ENCODE results near the gene NTN1.

Gene NTN1

DNA sequence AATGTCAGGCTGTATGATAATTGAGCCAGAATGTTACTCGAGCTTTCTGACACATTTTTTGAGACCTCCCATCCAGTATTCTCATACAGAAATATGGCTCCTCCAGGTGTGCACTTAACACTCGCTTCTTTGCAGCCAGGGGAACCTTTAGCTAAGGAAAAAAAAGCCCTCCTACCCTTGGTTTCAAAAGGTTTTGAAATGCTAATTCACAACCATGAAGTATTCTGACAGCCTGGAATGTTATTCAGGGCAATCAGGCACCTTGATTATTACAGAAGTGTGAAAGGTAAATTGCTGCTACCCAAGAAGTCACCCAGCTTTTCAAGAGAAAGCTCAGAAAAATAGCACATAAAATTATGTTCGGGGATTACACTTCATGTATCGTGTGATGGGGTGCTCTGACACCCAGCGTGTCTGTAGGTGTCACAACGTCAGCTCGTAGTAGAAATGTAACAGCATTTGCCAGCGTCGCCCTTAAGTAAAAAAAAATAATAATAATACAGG is 41.1 kb downstream of the NTN1 start (continued):
- TF ChIP-seq, protein P1, sequence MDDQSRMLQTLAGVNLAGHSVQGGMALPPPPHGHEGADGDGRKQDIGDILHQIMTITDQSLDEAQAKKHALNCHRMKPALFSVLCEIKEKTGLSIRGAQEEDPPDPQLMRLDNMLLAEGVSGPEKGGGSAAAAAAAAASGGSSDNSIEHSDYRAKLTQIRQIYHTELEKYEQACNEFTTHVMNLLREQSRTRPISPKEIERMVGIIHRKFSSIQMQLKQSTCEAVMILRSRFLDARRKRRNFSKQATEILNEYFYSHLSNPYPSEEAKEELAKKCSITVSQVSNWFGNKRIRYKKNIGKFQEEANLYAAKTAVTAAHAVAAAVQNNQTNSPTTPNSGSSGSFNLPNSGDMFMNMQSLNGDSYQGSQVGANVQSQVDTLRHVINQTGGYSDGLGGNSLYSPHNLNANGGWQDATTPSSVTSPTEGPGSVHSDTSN (CRISPR knock-in tag; IDR thresholded peaks at IDR 0.05): no peak
- TF ChIP-seq ZNF639 (tag by site-specific recombination; IDR thresholded peaks at IDR 0.05): no peak
- no peak for TF ChIP-seq ZNF677 (tag by site-specific recombination; IDR thresholded peaks at IDR 0.05)
- TF ChIP-seq ZNF423 (tag by site-specific recombination; IDR thresholded peaks at IDR 0.05): no peak

DNA sequence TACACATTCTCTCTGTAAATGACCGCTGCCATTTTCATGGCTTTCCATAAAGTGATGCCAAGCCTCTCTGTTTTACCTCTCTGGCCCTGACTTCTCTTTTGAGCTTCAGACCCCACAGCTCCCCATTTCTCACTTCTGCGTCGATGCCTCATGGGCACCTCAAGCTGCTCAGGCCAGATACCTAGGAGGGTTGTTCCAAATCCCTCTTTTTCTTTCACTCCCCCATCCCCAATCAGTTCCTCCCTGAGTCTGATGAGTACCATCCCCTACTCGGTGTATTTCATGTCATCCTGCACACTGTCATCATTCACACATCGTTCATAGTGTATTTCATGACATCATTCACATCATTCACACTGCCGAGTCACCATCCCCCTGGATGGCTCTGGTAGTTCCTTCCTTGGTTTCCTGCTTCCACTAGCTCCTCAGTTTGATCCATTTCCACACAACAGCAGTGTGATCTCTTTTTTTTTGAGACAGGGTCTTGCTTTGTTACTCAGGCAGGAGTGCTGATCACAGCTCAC is 43.1 kb downstream of the NTN1 start:
- Histone ChIP-seq H3K4me1 (ENCODE audit: control insufficient read depth, insufficient read depth, low read length) (no peaks in the 10 kb centered on the region), H3K4me3 (ENCODE audit: low read depth, low read length) (no peak overlapping the region), H3K9me3 (ENCODE audit: control insufficient read depth, insufficient read depth, low read depth, low read length) (no peaks in the 10 kb centered on the region), H3K36me3 (ENCODE audit: control insufficient read depth in 2 of 2, insufficient read depth in 1 of 2, low read length in 2 of 2) (peaks cover 0 to 4% of the 10 kb centered on the region in 2 experiments; a peak in 2 of 3 replicates), H3K27ac (ENCODE audit: extremely low read depth, low read depth, low read length) (no peak overlapping the region)
- ChIA-PET CTCF (interaction anchor here (0.6 to 0.8 kb wide), 2 partner anchors 39 to 314 kb away, joined by 3 read pairs; no protein-coding TSS in a partner anchor), POLR2A (interaction anchor here (0.8 kb wide), 1 partner anchor 14 kb away, joined by 3 read pairs; no protein-coding TSS in a partner anchor)
- TF ChIP-seq ZNF18 (tag by site-specific recombination; IDR thresholded peaks at IDR 0.05): no peak
- TF ChIP-seq ZSCAN30 (tag by site-specific recombination; IDR thresholded peaks at IDR 0.05): no peak
- TF ChIP-seq, protein P2, sequence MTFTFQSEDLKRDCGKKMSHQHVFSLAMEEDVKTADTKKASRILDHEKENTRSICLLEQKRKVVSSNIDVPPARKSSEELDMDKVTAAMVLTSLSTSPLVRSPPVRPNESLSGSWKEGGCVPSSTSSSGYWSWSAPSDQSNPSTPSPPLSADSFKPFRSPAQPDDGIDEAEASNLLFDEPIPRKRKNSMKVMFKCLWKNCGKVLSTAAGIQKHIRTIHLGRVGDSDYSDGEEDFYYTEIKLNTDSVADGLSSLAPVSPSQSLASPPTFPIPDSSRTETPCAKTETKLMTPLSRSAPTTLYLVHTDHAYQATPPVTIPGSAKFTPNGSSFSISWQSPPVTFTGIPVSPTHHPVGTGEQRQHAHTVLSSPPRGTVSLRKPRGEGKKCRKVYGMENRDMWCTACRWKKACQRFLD (tag by site-specific recombination; IDR thresholded peaks at IDR 0.05): no peak
- TF ChIP-seq, protein P3, sequence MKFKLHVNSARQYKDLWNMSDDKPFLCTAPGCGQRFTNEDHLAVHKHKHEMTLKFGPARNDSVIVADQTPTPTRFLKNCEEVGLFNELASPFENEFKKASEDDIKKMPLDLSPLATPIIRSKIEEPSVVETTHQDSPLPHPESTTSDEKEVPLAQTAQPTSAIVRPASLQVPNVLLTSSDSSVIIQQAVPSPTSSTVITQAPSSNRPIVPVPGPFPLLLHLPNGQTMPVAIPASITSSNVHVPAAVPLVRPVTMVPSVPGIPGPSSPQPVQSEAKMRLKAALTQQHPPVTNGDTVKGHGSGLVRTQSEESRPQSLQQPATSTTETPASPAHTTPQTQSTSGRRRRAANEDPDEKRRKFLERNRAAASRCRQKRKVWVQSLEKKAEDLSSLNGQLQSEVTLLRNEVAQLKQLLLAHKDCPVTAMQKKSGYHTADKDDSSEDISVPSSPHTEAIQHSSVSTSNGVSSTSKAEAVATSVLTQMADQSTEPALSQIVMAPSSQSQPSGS (tag by site-specific recombination; IDR thresholded peaks at IDR 0.05; ENCODE audit: low read depth): peak; percentile 73
- 0 out of 2 replicates have a peak, but pooled peaks have one; percentile 35 for TF ChIP-seq ZNF629 (tag by site-specific recombination; IDR thresholded peaks at IDR 0.05)
- no peak for TF ChIP-seq ZNF830 (tag by site-specific recombination; IDR thresholded peaks at IDR 0.05; ENCODE audit: low read depth)
- TF ChIP-seq ZNF221 (tag by site-specific recombination; IDR thresholded peaks at IDR 0.05; ENCODE audit: borderline replicate concordance): no peak
- no peak for TF ChIP-seq ZFP69B (tag by site-specific recombination; IDR thresholded peaks at IDR 0.05)
- TF ChIP-seq ZNF426 (tag by site-specific recombination; IDR thresholded peaks at IDR 0.05): no peak
- no peak for TF ChIP-seq ZNF600 (tag by site-specific recombination; IDR thresholded peaks at IDR 0.05)
- peak; percentile 84 for TF ChIP-seq MZF1 (tag by site-specific recombination; IDR thresholded peaks at IDR 0.05; ENCODE audit: borderline replicate concordance)
- no peak for TF ChIP-seq HOXD13 (CRISPR knock-in tag; IDR thresholded peaks at IDR 0.05; ENCODE audit: borderline replicate concordance)
- TF ChIP-seq, protein P4, sequence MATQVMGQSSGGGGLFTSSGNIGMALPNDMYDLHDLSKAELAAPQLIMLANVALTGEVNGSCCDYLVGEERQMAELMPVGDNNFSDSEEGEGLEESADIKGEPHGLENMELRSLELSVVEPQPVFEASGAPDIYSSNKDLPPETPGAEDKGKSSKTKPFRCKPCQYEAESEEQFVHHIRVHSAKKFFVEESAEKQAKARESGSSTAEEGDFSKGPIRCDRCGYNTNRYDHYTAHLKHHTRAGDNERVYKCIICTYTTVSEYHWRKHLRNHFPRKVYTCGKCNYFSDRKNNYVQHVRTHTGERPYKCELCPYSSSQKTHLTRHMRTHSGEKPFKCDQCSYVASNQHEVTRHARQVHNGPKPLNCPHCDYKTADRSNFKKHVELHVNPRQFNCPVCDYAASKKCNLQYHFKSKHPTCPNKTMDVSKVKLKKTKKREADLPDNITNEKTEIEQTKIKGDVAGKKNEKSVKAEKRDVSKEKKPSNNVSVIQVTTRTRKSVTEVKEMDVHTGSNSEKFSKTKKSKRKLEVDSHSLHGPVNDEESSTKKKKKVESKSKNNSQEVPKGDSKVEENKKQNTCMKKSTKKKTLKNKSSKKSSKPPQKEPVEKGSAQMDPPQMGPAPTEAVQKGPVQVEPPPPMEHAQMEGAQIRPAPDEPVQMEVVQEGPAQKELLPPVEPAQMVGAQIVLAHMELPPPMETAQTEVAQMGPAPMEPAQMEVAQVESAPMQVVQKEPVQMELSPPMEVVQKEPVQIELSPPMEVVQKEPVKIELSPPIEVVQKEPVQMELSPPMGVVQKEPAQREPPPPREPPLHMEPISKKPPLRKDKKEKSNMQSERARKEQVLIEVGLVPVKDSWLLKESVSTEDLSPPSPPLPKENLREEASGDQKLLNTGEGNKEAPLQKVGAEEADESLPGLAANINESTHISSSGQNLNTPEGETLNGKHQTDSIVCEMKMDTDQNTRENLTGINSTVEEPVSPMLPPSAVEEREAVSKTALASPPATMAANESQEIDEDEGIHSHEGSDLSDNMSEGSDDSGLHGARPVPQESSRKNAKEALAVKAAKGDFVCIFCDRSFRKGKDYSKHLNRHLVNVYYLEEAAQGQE (tag by site-specific recombination; IDR thresholded peaks at IDR 0.05): no peak
- peak; percentile 86 for TF ChIP-seq SETDB1 (IDR thresholded peaks at IDR 0.05; ENCODE audit: insufficient read length, low read length)

Data from HEK293 (cell line).